Mesothelial cell of epicardium (in vitro differentiated cells): ENCODE data around the gene FN3KRP. TPM values are rescaled to one million over a fixed set of nuclear protein-coding genes. Genes with fewer than 3 reads are reported as not detected.

ENCODE experiments used
- DNase-seq, 2 experiments: peaks; one replicate each; pipeline ENCODE4 v3.0.0; 2021; ENCODE audit warnings: low spot score in 2 of 2; ENCODE audit not compliant: unreplicated experiment in 2 of 2
- H3K27ac Mint-ChIP-seq: 2 replicates; pipeline ENCODE4 v1.8.0; 2021; ENCODE audit warnings: mixed read lengths
- H3K27me3 Mint-ChIP-seq: 2 replicates; pipeline ENCODE4 v1.8.0; 2021; ENCODE audit warnings: low read depth, mixed read lengths
- H3K36me3 Mint-ChIP-seq: 2 replicates; pipeline ENCODE4 v1.8.0; 2021; ENCODE audit warnings: mixed read lengths
- H3K4me1 Mint-ChIP-seq: 2 replicates; pipeline ENCODE4 v1.8.0; 2021; ENCODE audit warnings: mixed read lengths
- H3K4me3 Mint-ChIP-seq: 2 replicates; pipeline ENCODE4 v1.8.0; 2021; ENCODE audit warnings: mild to moderate bottlenecking, moderate library complexity, mixed read lengths
- H3K9me3 Mint-ChIP-seq: 2 replicates; pipeline ENCODE4 v1.8.0; 2021; ENCODE audit warnings: mixed read lengths
- CTCF ChIP-seq: fragments of 200-600 bp; sonication (generic); IDR thresholded peaks from one replicate; pipeline ENCODE4 v1.5.0; 2021; ENCODE audit warnings: antibody characterized with exemption; ENCODE audit not compliant: unreplicated experiment
- total RNA-seq: library from RNA; stranded (reverse); gene quantifications from 3 replicates; pipeline ENCODE4 v1.2.1, GENCODE V29; 2021

The FN3KRP gene
- total RNA-seq, 1 donor from 2014 or later = 30.3 TPM

- peaks cover 31% of the 10 kb centered on the region for H3K36me3 Mint-ChIP-seq
- H3K9me3 Mint-ChIP-seq = peaks cover 6% of the 10 kb centered on the region
- no peak overlapping the region for H3K27ac Mint-ChIP-seq
Observed at GRCh38 chr17:82732118-82732743, 15.7 kb downstream of the FN3KRP start.

DNA sequence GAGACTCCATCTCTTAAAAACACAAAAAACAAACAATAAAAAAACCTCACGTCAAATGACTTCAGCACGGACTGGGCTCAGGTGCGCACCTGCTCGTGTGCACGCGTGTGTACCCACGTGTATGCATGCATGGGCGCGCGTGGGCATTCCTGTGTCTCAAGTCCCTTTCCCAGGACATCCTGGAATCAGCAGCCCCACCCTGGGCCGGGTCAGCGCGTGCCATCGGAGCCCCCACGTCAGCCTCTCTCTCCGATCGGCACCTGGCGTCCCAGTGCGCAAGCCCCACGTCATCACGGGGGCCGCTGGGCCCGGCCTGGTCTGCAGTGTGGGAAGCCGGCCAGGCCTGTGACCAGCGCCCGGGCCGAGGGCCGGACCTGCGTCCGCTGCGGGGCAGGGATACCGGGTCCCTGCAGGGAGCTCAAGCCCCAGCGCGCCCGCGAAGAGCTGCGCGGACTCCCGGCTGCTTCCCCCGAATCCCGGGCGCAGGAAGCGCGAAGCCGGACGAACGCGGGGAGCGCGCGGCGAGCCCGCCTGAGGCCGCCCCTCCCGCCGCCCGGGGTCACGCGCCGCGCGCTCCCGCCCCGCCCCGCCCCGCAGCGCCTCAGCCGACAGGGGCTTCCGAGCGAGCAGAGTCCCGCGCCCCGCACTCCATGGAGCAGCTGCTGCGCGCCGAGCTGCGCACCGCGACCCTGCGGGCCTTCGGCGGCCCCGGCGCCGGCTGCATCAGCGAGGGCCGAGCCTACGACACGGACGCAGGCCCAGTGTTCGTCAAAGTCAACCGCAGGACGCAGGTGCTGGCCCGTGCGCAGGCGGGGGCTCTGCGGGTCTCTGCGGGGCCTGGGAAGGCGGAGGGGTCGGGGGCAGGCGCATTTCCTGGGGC, 18.7 kb downstream of the FN3KRP start, which contains the start of gene FN3K:
Gene FN3K, plus strand, starts transcription at position 629 of the 880 bp plus-strand sequence. Its CDS starts 22 bp downstream, at position 651.
- peak in 1 of 2 experiments; percentile 75 for DNase-seq
- TF ChIP-seq CTCF = no peak
- peak within 1 kb of the TSS; percentile 30 for H3K27ac Mint-ChIP-seq
- H3K9me3 Mint-ChIP-seq = peaks cover 10% of the 10 kb centered on the region
- H3K36me3 Mint-ChIP-seq = peaks cover 28% of the 10 kb centered on the region
- H3K4me3 Mint-ChIP-seq = peak within 1 kb of the TSS; percentile 74
- H3K27me3 Mint-ChIP-seq = no peaks in the 10 kb centered on the region
- peaks cover 7% of the 10 kb centered on the region for H3K4me1 Mint-ChIP-seq

More at GRCh38 chr17:82732118-82732743, 15.7 kb downstream of the FN3KRP start:
- Mint-ChIP-seq H3K27me3 (no peaks in the 10 kb centered on the region), H3K4me1 (peaks cover 7% of the 10 kb centered on the region), H3K4me3 (no peak overlapping the region)
- DNase-seq = no peak
- no peak for TF ChIP-seq CTCF

DNA sequence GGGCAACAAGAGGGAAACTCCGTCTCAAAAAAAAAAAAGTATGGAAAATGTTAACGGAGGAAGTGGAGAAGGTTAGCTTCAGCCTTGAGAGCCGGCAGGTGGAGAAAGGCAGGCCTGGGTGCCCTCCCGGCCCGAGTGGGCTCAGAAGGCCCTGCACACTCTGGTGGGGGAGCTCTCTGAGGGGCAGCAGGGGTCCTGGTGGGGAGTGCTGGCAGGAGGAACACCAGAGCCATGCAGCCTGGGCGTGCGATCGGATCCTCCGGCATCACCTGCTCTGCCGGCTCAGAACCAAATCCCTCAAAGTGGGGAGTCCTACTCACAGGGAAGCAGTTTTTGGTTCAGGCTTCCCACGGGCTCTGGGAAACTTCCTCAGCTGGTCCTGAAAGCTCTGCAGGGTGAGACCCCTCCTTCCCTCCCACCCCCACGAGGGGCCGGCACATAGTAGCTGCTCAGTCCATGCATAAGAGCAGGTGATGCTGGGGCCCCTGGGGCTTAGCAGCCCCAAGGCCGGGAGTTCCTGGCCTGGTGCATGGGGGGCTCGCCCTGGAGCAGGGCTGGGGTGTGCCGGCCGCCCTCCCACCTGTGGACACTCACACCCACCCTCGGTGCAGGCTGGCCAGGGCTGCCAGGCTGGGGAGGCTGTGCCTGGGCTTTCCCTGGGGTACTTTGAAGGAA, 20.1 kb downstream of the FN3KRP start:
- no peak for TF ChIP-seq CTCF
- peak overlapping the region; percentile 74 for H3K4me3 Mint-ChIP-seq
- peaks cover 22% of the 10 kb centered on the region for H3K9me3 Mint-ChIP-seq
- H3K27ac Mint-ChIP-seq = no peak overlapping the region
- H3K27me3 Mint-ChIP-seq = no peaks in the 10 kb centered on the region
- H3K4me1 Mint-ChIP-seq = peaks cover 7% of the 10 kb centered on the region
- DNase-seq = no peak
- peaks cover 35% of the 10 kb centered on the region for H3K36me3 Mint-ChIP-seq

DNA sequence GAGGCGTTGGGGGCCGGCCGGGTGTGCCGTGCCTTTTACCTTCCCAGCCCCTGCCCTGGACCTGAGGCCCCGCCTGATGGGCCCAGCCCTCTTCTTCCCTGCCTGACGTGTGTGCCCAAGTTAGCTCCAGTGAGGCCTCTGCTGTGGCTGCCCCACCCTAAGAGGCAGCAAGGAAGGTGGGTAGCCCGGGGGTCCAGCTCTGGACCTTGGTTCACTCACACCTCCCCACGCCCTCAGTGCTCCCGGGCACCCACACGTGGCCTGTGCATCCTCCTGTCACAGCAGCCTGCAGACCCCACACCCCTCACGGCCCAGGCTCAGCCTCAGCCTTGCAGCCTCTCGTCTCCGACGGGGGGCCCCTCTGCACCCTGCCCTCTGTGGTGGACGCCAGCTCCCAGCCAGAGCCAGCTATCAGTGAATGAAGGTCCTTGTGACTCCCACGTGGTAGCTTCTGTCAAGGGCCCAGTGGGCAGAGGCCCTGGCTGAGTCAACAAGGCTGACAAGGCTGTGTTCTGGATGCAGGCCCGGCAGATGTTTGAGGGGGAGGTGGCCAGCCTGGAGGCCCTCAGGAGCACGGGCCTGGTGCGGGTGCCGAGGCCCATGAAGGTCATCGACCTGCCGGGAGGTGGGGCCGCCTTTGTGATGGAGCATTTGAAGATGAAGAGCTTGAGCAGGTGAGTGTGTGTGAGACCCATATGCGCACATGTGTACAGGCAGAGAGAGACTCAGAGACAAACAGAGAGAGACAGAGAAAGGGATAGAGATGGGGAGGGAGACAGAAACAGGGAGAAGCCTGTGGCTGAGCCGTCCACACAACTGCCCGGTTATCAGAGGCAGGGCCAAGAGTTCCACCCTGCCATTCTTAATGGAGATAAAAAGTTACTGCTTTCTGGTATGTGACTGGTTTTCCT, 21.7 kb downstream of the FN3KRP start:
- peaks cover 26% of the 10 kb centered on the region for H3K9me3 Mint-ChIP-seq
- H3K4me1 Mint-ChIP-seq = peaks cover 7% of the 10 kb centered on the region
- peaks cover 39% of the 10 kb centered on the region for H3K36me3 Mint-ChIP-seq
- TF ChIP-seq CTCF = no peak
- no peaks in the 10 kb centered on the region for H3K27me3 Mint-ChIP-seq
- no peak overlapping the region for H3K27ac Mint-ChIP-seq
- no peak for DNase-seq
- no peak overlapping the region for H3K4me3 Mint-ChIP-seq
